Fibroblast of skin of scalp (primary cell): ENCODE measurements around the gene RAB3GAP2. TPM values are rescaled to one million over a fixed set of nuclear protein-coding genes. Genes with fewer than 3 reads are reported as not detected.
"Not testable (repeated sequence)": the region's sequence is repeated elsewhere in the genome, so short reads cannot be mapped to it uniquely, and the experiment has no call there.

Source experiments
- DNase-seq: peaks from one replicate; pipeline ENCODE4 v3.0.0-alpha.2; 2013
- polyA plus RNA-seq, 2 experiments: library from polyadenylated mRNA; unstranded; fragments of 120-200 nt; gene quantifications; one replicate each; pipeline ENCODE4 v1.2.1, GENCODE V29; 2013; ENCODE audit not compliant: insufficient read length in 2 of 2

The RAB3GAP2 gene
- 18.4 TPM for polyA plus RNA-seq (2013, experiment 1 of 2; ENCODE audit: insufficient read length)
- polyA plus RNA-seq (2013, experiment 2 of 2; ENCODE audit: insufficient read length) = 17.8 TPM

DNA sequence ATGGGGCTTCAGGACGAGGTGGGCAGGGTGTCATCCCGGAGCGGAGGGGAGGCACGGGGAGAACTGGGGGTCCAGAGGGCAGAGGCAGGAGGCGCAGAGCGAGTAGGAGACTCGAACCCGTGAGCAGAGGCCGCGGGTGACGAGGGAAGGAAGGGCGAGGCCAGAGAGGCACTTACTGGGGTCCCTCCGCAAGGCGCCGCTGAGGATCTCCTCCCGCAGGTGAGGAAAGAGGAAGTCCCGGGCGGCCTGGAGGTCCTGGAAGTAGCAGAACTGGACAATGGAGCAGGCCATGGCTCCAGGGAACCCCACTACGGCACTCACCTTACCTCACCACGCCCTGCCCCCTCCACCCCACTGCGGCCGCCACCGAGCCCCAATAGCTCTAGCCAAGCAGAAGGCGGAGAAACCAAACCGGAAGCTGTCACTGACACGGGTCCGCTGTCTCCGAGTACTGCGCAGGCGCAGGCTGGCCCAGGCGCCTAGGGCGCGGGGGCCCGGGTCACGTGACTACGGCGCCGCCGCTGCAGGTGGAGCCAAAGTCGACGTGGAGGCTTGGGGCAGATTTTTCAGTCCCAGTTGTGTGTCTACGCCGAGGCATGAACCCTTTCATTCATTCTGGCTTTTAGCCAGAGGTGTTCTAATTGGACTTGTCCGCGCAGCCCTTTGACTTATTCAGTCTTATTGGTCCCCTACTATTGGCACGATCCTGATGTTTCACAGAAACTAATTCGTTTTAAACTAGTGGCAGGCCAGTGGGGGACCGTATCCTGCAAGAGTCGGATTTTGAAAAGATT is at the start of gene RAB3GAP2:
Gene RAB3GAP2 (minus strand): TSS at position 407 of the 794 bp plus-strand sequence. CDS start 116 bp downstream, at position 291.
- DNase-seq = peak; percentile 93

GRCh38 chr1:220321758-220322157 is 49.5 kb upstream of the RAB3GAP2 start:
- no peak for DNase-seq

DNA sequence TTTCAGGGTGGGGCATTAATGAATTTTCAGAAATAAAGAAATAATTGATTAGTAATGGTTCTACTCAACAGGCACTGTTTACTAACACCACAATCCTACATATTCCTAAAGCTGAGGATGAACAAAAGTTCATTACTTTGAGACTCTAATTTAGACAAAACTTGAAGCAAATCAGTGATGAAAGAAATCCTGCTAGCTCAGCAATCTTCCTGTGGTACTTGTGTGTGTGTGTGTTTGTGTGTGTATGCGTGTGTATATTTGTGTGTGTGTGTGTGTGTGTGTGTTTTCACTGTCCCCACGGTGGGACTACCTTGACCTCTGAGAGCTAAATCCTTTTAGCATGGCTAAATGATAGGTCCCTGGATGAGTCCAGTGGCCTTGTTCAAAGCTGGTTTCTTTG is 48.5 kb upstream of the RAB3GAP2 start:
- DNase-seq = no peak

DNA sequence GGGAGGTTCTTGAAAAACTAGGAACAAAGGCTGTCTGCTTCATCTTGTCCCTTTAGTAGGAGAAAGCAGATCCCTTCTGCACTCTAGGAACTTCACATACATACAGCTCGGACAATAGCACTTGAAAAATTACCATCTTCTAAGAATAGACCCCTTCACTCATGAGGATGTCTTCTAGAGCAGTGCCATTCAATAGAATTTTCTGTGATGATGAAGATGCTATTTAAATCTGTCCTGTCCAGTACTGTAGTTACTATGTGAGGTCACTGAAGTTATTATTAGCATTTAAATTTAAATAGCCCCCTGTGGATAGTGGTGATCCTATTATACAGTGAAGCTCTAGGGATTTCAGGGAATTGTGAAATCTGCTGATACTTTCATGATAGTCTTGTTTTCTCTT is 46.4 kb upstream of the RAB3GAP2 start:
- DNase-seq = no peak

GRCh38 chr1:220317161-220317560 is 44.9 kb upstream of the RAB3GAP2 start:
- no peak for DNase-seq

- DNase-seq = no peak
Measured at GRCh38 chr1:220316305-220316704, 44.1 kb upstream of the RAB3GAP2 start.

DNA sequence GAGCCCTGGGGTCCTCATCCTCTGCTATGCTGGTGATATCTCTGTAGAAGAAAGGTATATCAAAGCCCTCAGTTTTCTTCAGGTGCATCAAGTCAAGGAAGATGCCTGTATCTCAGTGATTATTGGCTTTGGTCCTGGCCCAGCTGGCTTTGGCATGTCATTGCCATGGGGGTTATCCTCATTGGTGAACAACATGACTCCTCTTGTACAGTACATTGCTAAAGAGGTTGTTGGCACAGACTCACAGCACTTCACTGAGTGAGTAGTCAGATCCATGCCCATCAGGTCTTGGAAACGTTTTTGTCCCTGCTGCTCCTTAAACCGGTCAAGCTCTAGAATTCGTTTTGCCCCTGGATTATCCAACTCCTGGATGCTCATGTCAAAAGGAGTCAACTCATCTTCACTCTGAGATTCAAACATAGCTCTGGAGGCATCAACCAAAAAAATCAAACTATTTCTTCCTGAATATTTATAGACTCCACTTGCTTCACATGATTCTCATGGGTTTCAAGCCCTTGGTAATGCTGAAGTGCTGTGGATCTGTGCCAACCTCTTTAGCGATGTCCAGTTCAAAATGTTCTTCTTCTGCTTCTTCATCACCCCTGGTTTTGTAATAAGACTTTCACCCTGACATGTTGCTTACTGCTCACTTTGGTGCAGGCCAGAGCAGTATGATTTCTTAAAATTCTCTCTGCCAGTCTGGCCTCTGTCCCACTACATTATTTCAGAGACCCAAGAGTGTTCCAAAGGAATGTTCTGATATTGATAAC is 43.0 kb upstream of the RAB3GAP2 start:
- DNase-seq = no peak

DNA sequence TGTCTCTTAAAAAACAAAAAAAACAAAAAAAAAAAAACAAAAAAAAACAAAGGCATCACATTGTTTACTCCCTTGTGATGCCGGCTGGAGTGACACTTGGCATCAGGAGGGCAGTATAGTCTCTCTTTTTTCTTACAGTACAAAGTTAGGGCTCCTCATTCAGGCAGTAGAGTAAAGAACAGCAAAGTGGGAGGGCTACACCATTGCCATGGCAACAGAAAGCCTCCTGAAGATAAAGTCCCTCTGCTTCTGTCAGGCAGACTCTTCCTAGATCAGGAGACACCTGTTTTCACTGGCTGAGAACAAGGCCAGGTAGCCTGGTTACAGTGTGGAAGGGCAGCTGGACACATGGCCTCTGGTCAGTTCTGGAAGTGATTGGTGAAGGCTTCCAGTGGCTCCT is 41.3 kb upstream of the RAB3GAP2 start:
- DNase-seq = no peak

DNA sequence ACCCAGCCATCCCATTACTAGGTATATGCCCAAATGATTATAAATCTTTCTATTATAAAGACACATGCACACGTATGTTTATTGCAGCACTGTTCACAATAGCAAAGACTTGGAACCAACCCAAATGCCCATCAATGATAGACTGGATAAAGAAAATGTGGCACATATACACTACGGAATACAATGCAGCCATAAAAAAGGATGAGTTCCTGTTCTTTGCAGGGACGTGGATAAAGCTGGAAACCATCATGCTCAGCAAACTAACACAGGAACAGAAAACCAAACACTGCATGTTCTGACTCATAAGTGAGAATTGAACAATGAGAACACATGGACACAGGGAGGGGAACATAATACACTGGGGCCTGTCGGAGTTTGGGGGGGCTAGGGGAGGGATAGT is 37.9 kb upstream of the RAB3GAP2 start:
- DNase-seq = not testable (repeated sequence)

- DNase-seq = peak; percentile 27
Measured at GRCh38 chr1:220307607-220308006, 35.4 kb upstream of the RAB3GAP2 start.

DNA sequence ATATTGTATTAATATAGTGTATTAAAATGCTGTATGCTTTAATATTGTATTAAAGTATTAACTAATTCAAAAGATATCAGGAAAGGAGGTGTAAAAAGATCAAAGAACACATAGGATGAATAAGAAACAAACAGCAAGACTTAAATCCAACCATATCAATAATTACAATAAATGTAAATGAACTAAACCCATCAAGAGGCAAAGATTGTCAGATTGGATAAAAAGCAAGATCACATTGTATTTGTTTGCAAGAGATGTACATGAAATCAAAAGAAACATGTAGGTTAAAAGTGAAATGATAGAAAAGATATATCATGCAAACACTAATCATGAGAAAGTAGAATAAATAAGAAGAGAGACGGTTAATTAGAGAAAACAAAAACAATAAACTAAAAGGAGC is 34.1 kb upstream of the RAB3GAP2 start:
- DNase-seq = no peak

GRCh38 chr1:220303871-220304270 is 31.6 kb upstream of the RAB3GAP2 start:
- DNase-seq = peak; percentile 30

- no peak for DNase-seq
Measured at GRCh38 chr1:220301630-220302029, 29.4 kb upstream of the RAB3GAP2 start.

DNA sequence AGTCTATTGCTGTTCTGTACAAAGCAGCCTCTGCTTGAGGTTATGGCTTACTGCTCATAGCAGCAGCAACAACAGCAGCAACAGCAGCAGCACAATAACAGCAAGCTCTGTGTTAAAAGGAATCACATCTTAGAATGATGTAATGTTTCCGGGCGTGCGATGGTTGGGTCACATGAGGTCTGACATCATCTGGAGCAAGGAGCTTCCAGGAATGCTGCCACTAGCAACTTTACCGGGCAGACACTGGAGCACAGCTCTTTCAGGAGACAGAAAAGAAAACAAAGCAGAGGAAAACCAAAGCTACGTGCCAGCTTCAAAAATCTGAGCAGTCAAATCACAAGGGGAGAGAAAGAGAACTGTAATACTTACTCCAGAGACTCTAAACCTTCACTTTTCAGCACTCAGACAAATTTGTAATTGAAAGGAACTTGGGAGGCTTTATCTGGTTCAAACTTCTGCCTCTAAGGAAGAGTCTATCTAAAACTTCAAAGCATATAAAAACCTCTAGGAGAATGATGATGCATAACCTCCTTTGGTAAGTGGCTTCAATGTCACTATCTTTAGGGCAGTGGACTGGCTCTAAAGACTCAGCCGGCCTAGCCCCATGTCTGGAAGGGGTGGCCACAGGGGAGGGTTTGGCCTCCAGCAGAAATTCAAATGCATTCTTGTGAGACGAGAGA is 28.3 kb upstream of the RAB3GAP2 start:
- DNase-seq = peak; percentile 90

DNA sequence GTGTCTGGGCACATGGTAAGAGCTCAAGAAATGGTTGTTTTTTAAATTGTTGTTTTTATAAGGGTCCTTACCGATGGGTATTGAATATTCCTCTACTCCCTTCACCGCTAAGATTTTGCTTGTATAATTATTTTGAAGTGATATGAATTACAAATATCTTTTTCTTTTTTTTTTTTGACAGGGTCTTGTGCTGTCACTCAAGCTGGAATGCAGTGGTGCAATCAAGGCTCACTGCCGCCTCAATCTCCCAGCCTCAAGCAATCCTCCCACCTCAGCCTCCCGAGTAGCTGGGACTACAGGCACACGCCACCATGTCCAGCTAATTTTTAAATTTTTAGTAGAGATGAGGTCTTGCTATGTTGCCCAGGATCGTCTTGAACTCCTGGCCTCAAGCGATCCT is 27.1 kb upstream of the RAB3GAP2 start:
- DNase-seq = no peak

GRCh38 chr1:220298470-220299205 is 26.4 kb upstream of the RAB3GAP2 start:
- no peak for DNase-seq

DNA sequence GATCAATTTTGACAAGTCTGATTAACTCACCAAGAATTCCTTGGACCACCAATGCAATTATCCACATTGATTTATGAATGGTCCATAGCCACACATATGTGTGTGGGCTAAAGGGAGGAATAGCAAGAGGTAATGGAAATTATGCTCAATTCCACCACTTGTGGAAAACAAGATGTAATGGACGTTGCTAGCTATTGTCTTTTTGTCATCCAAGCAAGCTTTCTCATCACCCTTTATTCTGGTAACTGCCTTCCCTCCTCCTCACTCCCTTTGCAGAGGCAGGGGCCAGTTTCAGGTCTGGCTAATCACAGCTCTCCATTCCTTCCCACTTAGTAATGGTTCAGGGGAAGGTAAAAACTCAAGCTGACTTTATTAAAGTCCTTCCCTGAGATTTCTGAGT is 24.7 kb upstream of the RAB3GAP2 start:
- no peak for DNase-seq

- DNase-seq = peak; percentile 51
Measured at GRCh38 chr1:220294846-220295301, 22.6 kb upstream of the RAB3GAP2 start.

GRCh38 chr1:220291580-220291979 is 19.3 kb upstream of the RAB3GAP2 start:
- DNase-seq = no peak

DNA sequence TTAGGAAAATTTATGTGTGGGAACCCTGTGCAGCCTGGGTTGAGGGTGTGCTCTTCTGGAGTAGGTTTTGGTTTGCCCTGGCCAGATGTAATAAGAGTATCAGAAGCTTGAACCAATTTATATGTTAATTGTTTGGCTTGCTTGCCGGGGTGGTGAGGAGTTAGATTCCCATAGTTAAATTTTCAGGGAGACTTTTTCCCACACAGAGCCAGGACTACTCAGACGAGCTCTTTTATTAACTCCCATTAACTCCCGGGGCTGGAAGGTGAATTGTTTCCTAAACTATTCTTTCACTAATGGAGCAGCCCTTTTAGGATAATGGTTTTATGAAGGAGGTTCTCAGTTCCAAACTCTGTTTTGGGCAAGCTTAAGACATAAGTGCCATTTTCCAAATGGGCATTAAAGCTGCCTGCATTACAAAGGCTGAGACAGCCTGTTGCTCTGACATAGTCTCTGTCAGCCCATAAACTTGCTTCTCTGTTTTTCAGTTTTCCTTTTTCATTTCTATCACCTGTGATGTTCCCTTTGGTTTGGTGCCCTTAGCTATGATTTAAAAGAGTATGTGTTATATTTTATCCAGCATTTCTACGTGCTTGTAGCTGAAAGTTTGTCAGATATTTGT is 18.0 kb upstream of the RAB3GAP2 start:
- no peak for DNase-seq

GRCh38 chr1:220287129-220287528 is 14.9 kb upstream of the RAB3GAP2 start:
- no peak for DNase-seq

DNA sequence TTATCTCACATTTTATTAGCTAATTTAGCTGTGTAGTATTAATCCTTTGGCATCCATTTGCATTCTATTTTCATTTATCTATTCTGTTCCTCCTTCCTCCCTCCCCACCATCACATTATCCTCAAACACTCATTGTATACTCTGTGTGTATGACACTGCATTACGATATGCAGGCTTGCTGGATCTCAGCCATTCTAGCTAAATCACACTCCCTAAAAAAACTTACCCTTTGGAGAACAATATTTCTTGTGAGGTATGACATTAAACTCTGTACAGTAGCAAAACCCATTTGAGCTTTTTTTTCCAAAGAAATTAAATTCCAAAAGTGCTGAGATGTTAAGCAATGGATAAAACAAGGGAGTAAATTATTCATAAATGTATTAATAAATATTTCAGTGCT is 11.4 kb upstream of the RAB3GAP2 start:
- DNase-seq = no peak
